K562 (cell line): ENCODE results near the gene SLC25A18.
A peak's percentile ranks its signal among the peaks of the same experiment; 100 is the strongest.

ENCODE experiments used
- ERF ChIP-seq: fragments of 450-650 bp; formaldehyde crosslinking; IDR thresholded peaks from 2 replicates; pipeline ENCODE4 v1.4.0; 2020; ENCODE audit warnings: mild to moderate bottlenecking, mixed read lengths
- FOS ChIP-seq: IDR thresholded peaks from 3 replicates; pipeline ENCODE4 v1.6.1; 2011; ENCODE audit not compliant: insufficient read length; ENCODE audit errors: extremely low read depth
- FOXM1 ChIP-seq, 2 experiments: fragments of 450-650 bp in 1 of 2; sonication (generic) in 1 of 2; formaldehyde crosslinking in 1 of 2; IDR thresholded peaks; 2 replicates each; pipeline versions ENCODE4 v1.6.1 to v1.9.0; 2017 to 2022; ENCODE audit warnings: low read depth in 2 of 2, mild to moderate bottlenecking in 2 of 2, missing genetic modification reagents in 1 of 2, moderate library complexity in 1 of 2
- MAFF ChIP-seq: IDR thresholded peaks from 2 replicates; pipeline ENCODE4 v1.6.1; 2012; ENCODE audit warnings: low read length, improper control_type of control experiment
- RFX5 ChIP-seq: IDR thresholded peaks from 2 replicates; pipeline ENCODE4 v1.6.1; 2011; ENCODE audit warnings: low read depth, mild to moderate bottlenecking, improper control_type of control experiment, low read length
- SMC3 ChIP-seq: conservative IDR thresholded peaks from 2 replicates; pipeline ENCODE4 v1.6.1; 2011; ENCODE audit warnings: low read depth, low read length, improper control_type of control experiment; ENCODE audit not compliant: insufficient read depth
- TBL1XR1 ChIP-seq, 2 experiments: IDR thresholded peaks; 2 replicates each; pipeline ENCODE4 v1.6.1; 2012; ENCODE audit warnings: improper control_type of control experiment in 2 of 2, low read length in 2 of 2, mild to moderate bottlenecking in 1 of 2
- TEAD1 ChIP-seq, 2 experiments: fragments of 450-650 bp in 1 of 2; sonication (generic) in 1 of 2; formaldehyde crosslinking; IDR thresholded peaks; 2 replicates each; pipeline versions ENCODE4 v1.4.0 to v1.8.0; 2020 to 2022; ENCODE audit warnings: mild to moderate bottlenecking in 2 of 2, missing genetic modification reagents in 1 of 2
- ZFP36 ChIP-seq: fragments of 150-350 bp; IDR thresholded peaks from 2 replicates; pipeline ENCODE4 v1.6.1; 2018; ENCODE audit warnings: low read length, low read depth; ENCODE audit not compliant: partially characterized antibody
- ZNF232 ChIP-seq: sonication (generic); formaldehyde crosslinking; IDR thresholded peaks from 2 replicates; pipeline ENCODE4 v1.8.0; 2022; ENCODE audit warnings: mild to moderate bottlenecking, missing genetic modification reagents

- TF ChIP-seq ERF (CRISPR knock-in tag) (no peak), FOXM1 (IDR thresholded peaks at IDR 0.05; ENCODE audit: low read depth) (peak; percentile 15; the same call in 1 of the 2 replicates), FOXM1 (CRISPR knock-in tag; IDR thresholded peaks at IDR 0.05; ENCODE audit: low read depth) (no peak), TEAD1 (CRISPR knock-in tag; IDR thresholded peaks at IDR 0.05) (peak; percentile 10 to 31; a peak in 1 of 4 replicates), TBL1XR1 (IDR thresholded peaks at IDR 0.05; ENCODE audit: low read length in 2 of 2) (0 out of 4 replicates have a peak, but pooled peaks of 1 of the 2 experiments have one; percentile 36), ZNF232 (CRISPR knock-in tag) (no peak), RFX5 (no peak), MAFF (peak; percentile 90), FOS (no peak), SMC3 (no peak), ZFP36 (no peak)
Measured at GRCh38 chr22:17633217-17633997, 70.1 kb downstream of the SLC25A18 start.
